B cell (primary cell): ENCODE data around the gene LIPC. TPM values are rescaled to one million over a fixed set of nuclear protein-coding genes. Genes with fewer than 3 reads are reported as not detected.

Experiments
- ATAC-seq: fragments of 200-7000 bp; cut with Tn5 transposase; one replicate; pipeline ENCODE4 v1.10.0; 2021; ENCODE audit warnings: low read depth, mild to moderate bottlenecking, moderate number of reproducible peaks, moderate library complexity
- CTCF ChIA-PET: fragments of 350-600 bp; sonication (Branson Sonifier 250); formaldehyde crosslinking; loops from one replicate; lab custom pipeline; 2021; ENCODE audit warnings: antibody characterized with exemption, inconsistent platforms; lab: Charles Lee
- POLR2A ChIA-PET: fragments of 350-600 bp; sonication (Branson Sonifier 250); formaldehyde crosslinking; loops from one replicate; lab custom pipeline; 2021; ENCODE audit warnings: antibody characterized with exemption; lab: Charles Lee
- DNase-seq: peaks from one replicate; pipeline ENCODE4 v3.0.0; 2013
- H2AFZ ChIP-seq: 2 replicates; pipeline ENCODE4 v1.6.1; 2012; ENCODE audit warnings: mild to moderate bottlenecking, low read depth, low read length; ENCODE audit not compliant: insufficient read depth, poor library complexity, severe bottlenecking
- H3K27ac ChIP-seq, 2 donors: 1 replicate in 1 of 2; 2 replicates in 1 of 2; pipeline ENCODE4 v1.5.1; 2012 to 2013; ENCODE audit warnings: low read length in 2 of 2, mild to moderate bottlenecking in 2 of 2, moderate library complexity in 1 of 2
- H3K27me3 ChIP-seq, 4 experiments: fragments of 200-600 bp in 1 of 4; sonication (generic) in 1 of 4; replicated peaks in 1 of 4; 1 replicate in 2 of 4; 2 replicates in 2 of 4; pipeline versions ENCODE4 v1.6.1 to v1.7.0; 2013 to 2016; ENCODE audit warnings: low read length in 3 of 4, mild to moderate bottlenecking in 2 of 4, mixed read lengths in 1 of 4, moderate library complexity in 1 of 4; ENCODE audit not compliant: insufficient read depth in 4 of 4, control insufficient read depth in 3 of 4; ENCODE audit errors: control extremely low read depth in 1 of 4
- H3K36me3 ChIP-seq, 2 experiments: replicated peaks in 1 of 2; 1 replicate in 1 of 2; 2 replicates in 1 of 2; pipeline versions ENCODE4 v1.6.1 to v1.7.1; 2013; ENCODE audit warnings: low read length in 1 of 2; ENCODE audit not compliant: insufficient read depth in 2 of 2, control insufficient read depth in 1 of 2; ENCODE audit errors: control extremely low read depth in 1 of 2, extremely low read depth in 1 of 2
- H3K4me1 ChIP-seq, 2 donors: fragments of 200-600 bp in 1 of 2; sonication (generic) in 1 of 2; 1 replicate in 1 of 2; 2 replicates in 1 of 2; pipeline versions ENCODE4 v1.5.1 to v1.6.1; 2013 to 2017; ENCODE audit warnings: low read length in 2 of 2; ENCODE audit not compliant: control insufficient read depth in 2 of 2, insufficient read depth in 2 of 2
- H3K4me2 ChIP-seq: replicated peaks from 2 replicates; pipeline ENCODE3; 2012; ENCODE audit warnings: mild to moderate bottlenecking, low read depth, low read length; ENCODE audit not compliant: poor library complexity, severe bottlenecking
- H3K4me3 ChIP-seq, 5 experiments: fragments of 200-600 bp in 1 of 5; sonication (generic) in 1 of 5; 1 replicate in 3 of 5; 2 replicates in 2 of 5; pipeline versions ENCODE4 v1.5.1 to v1.7.0; 2011 to 2016; ENCODE audit warnings: low read length in 4 of 5, mild to moderate bottlenecking in 4 of 5, low read depth in 2 of 5, control low read depth in 1 of 5, moderate library complexity in 1 of 5; ENCODE audit not compliant: insufficient read depth in 1 of 5; ENCODE audit errors: control extremely low read depth in 1 of 5, extremely low read depth in 1 of 5
- H3K79me2 ChIP-seq: fragments of 200-600 bp; sonication (generic); one replicate; pipeline ENCODE4 v1.6.0; 2016; ENCODE audit warnings: low read length; ENCODE audit not compliant: control insufficient read depth, insufficient read depth
- H3K9ac ChIP-seq: fragments of 200-600 bp; sonication (generic); 2 replicates; pipeline ENCODE4 v1.6.1; 2017; ENCODE audit warnings: mild to moderate bottlenecking, low read length, moderate library complexity
- H3K9me3 ChIP-seq, 3 donors: one replicate each; pipeline versions ENCODE4 v1.6.1 to v1.7.1; 2013; ENCODE audit warnings: low read length in 2 of 3; ENCODE audit not compliant: control insufficient read depth in 2 of 3, insufficient read depth in 1 of 3; ENCODE audit errors: control extremely low read depth in 1 of 3
- H4K20me1 ChIP-seq: 2 replicates; pipeline ENCODE4 v1.6.0; 2012; ENCODE audit warnings: mild to moderate bottlenecking, low read length; ENCODE audit not compliant: insufficient read depth, control insufficient read depth, poor library complexity, severe bottlenecking
- H3K27ac Mint-ChIP-seq: one replicate; pipeline ENCODE4 v1.8.0; 2021; ENCODE audit warnings: mixed read lengths
- H3K27me3 Mint-ChIP-seq: one replicate; pipeline ENCODE4 v1.8.0; 2021; ENCODE audit warnings: mixed read lengths
- H3K4me1 Mint-ChIP-seq: one replicate; pipeline ENCODE4 v1.8.0; 2021; ENCODE audit warnings: mixed read lengths
- H3K4me3 Mint-ChIP-seq: one replicate; pipeline ENCODE4 v1.8.0; 2021; ENCODE audit warnings: mixed read lengths
- H3K9me3 Mint-ChIP-seq: one replicate; pipeline ENCODE4 v1.8.0; 2022; ENCODE audit warnings: mixed read lengths; ENCODE audit not compliant: insufficient read depth
- CTCF ChIP-seq: fragments of 200-600 bp; IDR thresholded peaks from one replicate; pipeline ENCODE4 v1.8.0; 2022; ENCODE audit warnings: antibody characterized with exemption, mild to moderate bottlenecking
- EZH2 ChIP-seq: IDR thresholded peaks from 2 replicates; pipeline ENCODE4 v1.6.1; 2012; ENCODE audit warnings: borderline replicate concordance, low read depth, mild to moderate bottlenecking, moderate library complexity, low read length; ENCODE audit not compliant: insufficient read depth, poor library complexity, severe bottlenecking
- whole genome bisulfite sequencing: methylation state at CpG from one replicate; pipeline ENCODE4 v1.1.5; 2013; ENCODE audit warnings: missing lambda C conversion rate; ENCODE audit not compliant: insufficient coverage; 5-methylcytosine and 5-hydroxymethylcytosine counted together
- intact Hi-C: fragments of 100-400 bp; cut with micrococcal nuclease; formaldehyde crosslinking; loops from one replicate; pipeline ENCODE4 v1.10.0; 2022
- polyA plus RNA-seq: library from polyadenylated mRNA; depleted of rRNA; stranded (reverse); fragments of >200 nt; gene quantifications from 2 replicates; pipeline ENCODE4 v1.2.3, GENCODE V29; 2012
- total RNA-seq, 2 donors: library from RNA; stranded (reverse); fragments of 120-200 nt in 1 of 2; gene quantifications; 1 replicate in 1 of 2; 2 replicates in 1 of 2; pipeline versions ENCODE4 v1.2.3 to v1.2.4, GENCODE V29; 2013 to 2022

The LIPC gene
- total and polyA plus RNA-seq, 2 donors (not counting 1 experiment from before 2014, with no cell fraction given) = not detected

- no peaks in the 10 kb centered on the region for H3K4me1 Mint-ChIP-seq
- Histone ChIP-seq H4K20me1 (no peaks in the 10 kb centered on the region), H3K9ac (no peak overlapping the region), H2AFZ (no peak overlapping the region), H3K27ac (no peak overlapping the region), H3K4me1 (no peaks in the 10 kb centered on the region), H3K4me2 (no peak overlapping the region), H3K9me3 (no peaks in the 10 kb centered on the region), H3K27me3 (peaks cover 0 to 1% (median 0%) of the 10 kb centered on the region in 4 experiments), H3K79me2 (no peaks in the 10 kb centered on the region), H3K4me3 (no peak overlapping the region), H3K36me3 (no peaks in the 10 kb centered on the region)
- POLR2A ChIA-PET = no interaction called here
- CTCF ChIA-PET = no interaction called here
- no peak overlapping the region for H3K4me3 Mint-ChIP-seq
- TF ChIP-seq CTCF (no peak), EZH2 (no peak)
- no peaks in the 10 kb centered on the region for H3K9me3 Mint-ChIP-seq
- DNase-seq = no peak
- no peak for ATAC-seq
- no peak overlapping the region for H3K27ac Mint-ChIP-seq
- H3K27me3 Mint-ChIP-seq = peaks cover 25% of the 10 kb centered on the region
- intact Hi-C loops = no loop called here
Measured at GRCh38 chr15:58465070-58465469, 33.3 kb downstream of the LIPC start.

- no CpG with 5 or more reads among the region's 7 CpGs for WGBS
- intact Hi-C loops = no loop called here
- no peaks in the 10 kb centered on the region for H3K36me3 ChIP-seq
- H3K79me2 ChIP-seq = no peaks in the 10 kb centered on the region
- H3K4me3 Mint-ChIP-seq = no peak overlapping the region
- H3K27ac Mint-ChIP-seq = no peak overlapping the region
- H3K4me3 ChIP-seq = no peak overlapping the region
- no peaks in the 10 kb centered on the region for H3K9me3 Mint-ChIP-seq
- H3K27ac ChIP-seq = no peak overlapping the region
- TF ChIP-seq CTCF (no peak), EZH2 (no peak)
- no peaks in the 10 kb centered on the region for H3K27me3 ChIP-seq
- no peak overlapping the region for H3K9ac ChIP-seq
- H3K4me1 Mint-ChIP-seq = no peaks in the 10 kb centered on the region
- ATAC-seq (no peak), DNase-seq (no peak)
- ChIA-PET CTCF (no interaction called here), POLR2A (no interaction called here)
- peaks cover 18% of the 10 kb centered on the region for H3K27me3 Mint-ChIP-seq
- no peaks in the 10 kb centered on the region for H4K20me1 ChIP-seq
- no peak overlapping the region for H2AFZ ChIP-seq
- H3K4me1 ChIP-seq = no peaks in the 10 kb centered on the region
- H3K9me3 ChIP-seq = no peaks in the 10 kb centered on the region
- no peak overlapping the region for H3K4me2 ChIP-seq
Measured at GRCh38 chr15:58465866-58466517, 34.2 kb downstream of the LIPC start.
